Nephron progenitor cell (in vitro differentiated cells): ENCODE data around the gene INSR.
A peak's percentile ranks its signal among the peaks of the same experiment; 100 is the strongest.

Experiments
- DNase-seq: peaks from one replicate; pipeline ENCODE4 v3.0.0; 2021
- H3K27ac Mint-ChIP-seq: 2 replicates; pipeline ENCODE4 v1.8.0; 2021; ENCODE audit warnings: mild to moderate bottlenecking, moderate library complexity, mixed read lengths
- H3K27me3 Mint-ChIP-seq: 2 replicates; pipeline ENCODE4 v1.8.0; 2021; ENCODE audit warnings: mild to moderate bottlenecking, low read depth, mixed read lengths; ENCODE audit not compliant: poor library complexity
- H3K36me3 Mint-ChIP-seq: 2 replicates; pipeline ENCODE4 v1.8.0; 2021; ENCODE audit warnings: low read depth, mixed read lengths
- H3K4me1 Mint-ChIP-seq: 2 replicates; pipeline ENCODE4 v1.8.0; 2021; ENCODE audit warnings: mixed read lengths
- H3K4me3 Mint-ChIP-seq: 2 replicates; pipeline ENCODE4 v1.8.0; 2021; ENCODE audit warnings: mild to moderate bottlenecking, moderate library complexity, mixed read lengths
- H3K9me3 Mint-ChIP-seq: 2 replicates; pipeline ENCODE4 v1.8.0; 2021; ENCODE audit warnings: mild to moderate bottlenecking, moderate library complexity, mixed read lengths
- TF ChIP-seq, protein P1 (sequence below): fragments of 200-600 bp; sonication (generic); IDR thresholded peaks from 2 replicates; pipeline ENCODE4 v1.5.0; 2021; ENCODE audit warnings: antibody characterized with exemption

The INSR gene

GRCh38 chr19:7246601-7247000, 47.6 kb downstream of the INSR start:
- no peak for DNase-seq
- H3K36me3 Mint-ChIP-seq, result peaks cover 9% of the 10 kb centered on the region
- H3K27me3 Mint-ChIP-seq, result peaks cover 7% of the 10 kb centered on the region
- H3K4me3 Mint-ChIP-seq, result no peak overlapping the region
- peaks cover 4% of the 10 kb centered on the region for H3K4me1 Mint-ChIP-seq
- TF ChIP-seq, protein P1, sequence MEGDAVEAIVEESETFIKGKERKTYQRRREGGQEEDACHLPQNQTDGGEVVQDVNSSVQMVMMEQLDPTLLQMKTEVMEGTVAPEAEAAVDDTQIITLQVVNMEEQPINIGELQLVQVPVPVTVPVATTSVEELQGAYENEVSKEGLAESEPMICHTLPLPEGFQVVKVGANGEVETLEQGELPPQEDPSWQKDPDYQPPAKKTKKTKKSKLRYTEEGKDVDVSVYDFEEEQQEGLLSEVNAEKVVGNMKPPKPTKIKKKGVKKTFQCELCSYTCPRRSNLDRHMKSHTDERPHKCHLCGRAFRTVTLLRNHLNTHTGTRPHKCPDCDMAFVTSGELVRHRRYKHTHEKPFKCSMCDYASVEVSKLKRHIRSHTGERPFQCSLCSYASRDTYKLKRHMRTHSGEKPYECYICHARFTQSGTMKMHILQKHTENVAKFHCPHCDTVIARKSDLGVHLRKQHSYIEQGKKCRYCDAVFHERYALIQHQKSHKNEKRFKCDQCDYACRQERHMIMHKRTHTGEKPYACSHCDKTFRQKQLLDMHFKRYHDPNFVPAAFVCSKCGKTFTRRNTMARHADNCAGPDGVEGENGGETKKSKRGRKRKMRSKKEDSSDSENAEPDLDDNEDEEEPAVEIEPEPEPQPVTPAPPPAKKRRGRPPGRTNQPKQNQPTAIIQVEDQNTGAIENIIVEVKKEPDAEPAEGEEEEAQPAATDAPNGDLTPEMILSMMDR, result no peak
- H3K27ac Mint-ChIP-seq, result no peak overlapping the region
- H3K9me3 Mint-ChIP-seq, result peaks cover 19% of the 10 kb centered on the region

DNA sequence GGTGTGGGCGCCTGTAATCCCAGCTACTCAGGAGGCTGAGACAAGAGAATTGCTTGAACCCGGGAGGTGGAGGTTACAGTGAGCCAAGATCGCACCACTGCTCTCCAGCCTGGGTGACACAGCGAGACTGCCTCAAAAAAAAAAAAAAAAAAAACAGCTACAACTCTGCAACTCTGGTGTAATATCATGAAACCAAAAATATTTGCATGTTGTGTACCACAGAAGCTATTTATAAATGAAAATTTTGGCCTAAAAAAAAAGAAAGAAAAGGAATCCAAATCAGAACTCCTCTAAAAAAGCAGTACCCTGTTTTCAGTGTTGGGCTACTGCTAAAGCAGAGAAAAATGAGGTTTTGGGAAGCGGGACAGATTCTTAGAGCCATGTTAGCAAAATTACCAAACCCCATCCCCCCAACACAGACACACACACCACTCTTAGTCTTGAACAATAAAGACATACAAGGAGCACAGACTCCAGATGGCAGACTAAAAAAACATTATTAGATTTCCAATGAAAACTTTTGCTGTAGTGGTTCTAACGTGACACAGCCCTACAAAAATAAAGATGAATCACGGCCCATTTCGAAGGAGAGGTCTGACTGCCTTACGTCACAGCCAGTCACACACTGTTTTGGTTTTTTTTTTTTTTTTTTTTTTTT, 51.5 kb downstream of the INSR start:
- peaks cover 40% of the 10 kb centered on the region for H3K9me3 Mint-ChIP-seq
- no peaks in the 10 kb centered on the region for H3K27me3 Mint-ChIP-seq
- H3K4me3 Mint-ChIP-seq, result no peak overlapping the region
- H3K36me3 Mint-ChIP-seq, result peaks cover 18% of the 10 kb centered on the region
- peaks cover 4% of the 10 kb centered on the region for H3K4me1 Mint-ChIP-seq
- TF ChIP-seq, protein P1, result no peak
- H3K27ac Mint-ChIP-seq, result peak overlapping the region; percentile 24
- DNase-seq, result no peak

- peaks cover 4% of the 10 kb centered on the region for H3K4me1 Mint-ChIP-seq
- no peak overlapping the region for H3K4me3 Mint-ChIP-seq
- no peak for DNase-seq
- peaks cover 35% of the 10 kb centered on the region for H3K9me3 Mint-ChIP-seq
- H3K27me3 Mint-ChIP-seq, result no peaks in the 10 kb centered on the region
- no peak overlapping the region for H3K27ac Mint-ChIP-seq
- H3K36me3 Mint-ChIP-seq, result peaks cover 9% of the 10 kb centered on the region
- TF ChIP-seq, protein P1, result no peak
These were observed 56.2 kb downstream of the INSR start for GRCh38 chr19:7238051-7238450.

DNA sequence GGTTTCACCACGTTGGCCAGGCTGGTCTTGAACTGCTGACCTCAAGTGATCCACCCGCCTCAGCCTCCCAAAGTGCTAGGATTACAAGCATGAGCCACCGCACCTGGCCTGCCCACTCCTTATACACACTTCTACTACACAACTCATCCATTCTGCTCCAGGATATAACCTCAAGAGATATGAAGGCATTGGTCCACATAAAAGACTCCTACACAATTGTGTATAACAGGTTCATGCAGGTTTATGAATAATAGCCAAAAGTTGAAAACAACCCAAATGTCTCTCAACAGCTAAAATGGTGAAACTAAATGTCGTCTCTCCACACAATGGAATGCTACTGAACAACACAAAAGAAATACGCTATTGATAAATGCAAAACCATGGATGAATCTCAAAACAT, 58.1 kb downstream of the INSR start:
- no peak overlapping the region for H3K4me3 Mint-ChIP-seq
- TF ChIP-seq, protein P1, result no peak

DNA sequence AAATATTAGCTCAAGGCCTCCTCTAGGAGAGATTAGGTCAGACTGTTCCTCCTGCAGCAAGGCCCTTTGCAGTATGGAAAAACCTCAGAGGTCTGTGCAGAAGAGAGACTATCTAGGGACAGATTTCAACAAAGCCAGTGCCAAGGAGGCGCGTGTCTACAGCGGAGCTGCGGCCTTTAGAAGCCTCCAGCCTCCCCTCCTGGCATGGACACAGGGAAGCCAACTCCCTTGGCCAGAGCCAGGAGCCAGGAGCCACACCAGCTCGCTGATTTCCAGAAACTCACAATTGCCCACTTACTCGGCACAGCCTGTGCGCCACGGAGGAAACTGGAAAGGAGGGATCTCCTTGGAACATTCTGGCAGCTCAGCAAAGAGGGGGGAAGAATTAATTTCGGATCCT, 63.4 kb downstream of the INSR start:
- H3K27me3 Mint-ChIP-seq, result peaks cover 8% of the 10 kb centered on the region
- no peak for DNase-seq
- peaks cover 10% of the 10 kb centered on the region for H3K4me1 Mint-ChIP-seq
- no peaks in the 10 kb centered on the region for H3K36me3 Mint-ChIP-seq
- TF ChIP-seq, protein P1, result no peak
- peaks cover 4% of the 10 kb centered on the region for H3K9me3 Mint-ChIP-seq
- no peak overlapping the region for H3K27ac Mint-ChIP-seq
- no peak overlapping the region for H3K4me3 Mint-ChIP-seq

More for the DNA sequence above, 58.1 kb downstream of the INSR start:
- H3K27me3 Mint-ChIP-seq, result no peaks in the 10 kb centered on the region
- peaks cover 9% of the 10 kb centered on the region for H3K36me3 Mint-ChIP-seq
- no peak overlapping the region for H3K27ac Mint-ChIP-seq
- H3K9me3 Mint-ChIP-seq, result peaks cover 35% of the 10 kb centered on the region
- no peak for DNase-seq
- H3K4me1 Mint-ChIP-seq, result no peaks in the 10 kb centered on the region

DNA sequence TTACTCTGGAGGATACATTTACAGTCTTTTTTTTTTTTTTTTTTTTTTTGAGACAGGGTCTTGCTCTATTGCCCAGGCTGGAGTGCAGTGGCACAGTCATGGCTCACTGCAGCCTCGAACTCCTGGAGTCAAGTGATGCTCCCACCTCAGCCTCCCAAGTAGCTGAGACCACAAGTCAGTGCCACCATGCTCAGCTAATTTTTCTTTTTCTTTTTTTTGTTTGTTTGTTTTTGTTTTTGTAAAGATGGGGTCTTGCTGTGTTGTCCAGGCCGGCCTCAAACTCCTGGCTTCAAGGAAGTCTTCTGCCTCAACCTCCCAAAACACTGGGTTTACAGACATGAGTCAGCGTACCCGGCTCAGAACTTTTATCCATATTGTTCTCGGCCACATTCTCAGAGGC, 64.5 kb downstream of the INSR start:
- no peak overlapping the region for H3K4me3 Mint-ChIP-seq
- DNase-seq, result no peak
- TF ChIP-seq, protein P1, result no peak
- H3K27me3 Mint-ChIP-seq, result peaks cover 8% of the 10 kb centered on the region
- H3K27ac Mint-ChIP-seq, result no peak overlapping the region
- H3K36me3 Mint-ChIP-seq, result no peaks in the 10 kb centered on the region
- H3K4me1 Mint-ChIP-seq, result peaks cover 16% of the 10 kb centered on the region
- H3K9me3 Mint-ChIP-seq, result no peaks in the 10 kb centered on the region
